ENCODE results near the gene SLC35F1. TPM values are rescaled to one million over a fixed set of nuclear protein-coding genes. Genes with fewer than 3 reads are reported as not detected.

SLC35F1 gene
- total RNA-seq, 1 donor from 2014 or later, result 24.3 TPM

DNA sequence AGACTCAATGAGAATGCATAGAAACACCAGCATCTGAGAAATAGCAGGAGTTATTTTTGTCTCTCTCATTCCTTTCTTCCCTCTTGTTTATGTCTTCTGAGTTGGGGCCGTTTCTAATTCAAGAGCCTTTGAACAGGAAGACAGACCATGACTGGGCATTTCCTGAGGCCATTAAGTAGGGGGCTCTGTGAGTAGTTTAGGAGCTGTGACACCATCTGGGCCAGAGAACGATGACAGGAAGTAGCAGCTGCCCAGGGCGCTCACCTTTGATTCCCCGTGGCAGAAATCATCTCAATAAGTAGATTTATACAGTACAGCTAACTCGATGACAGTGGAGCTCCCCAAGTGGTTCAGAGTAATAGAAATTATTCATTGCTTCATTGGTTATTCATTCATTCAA is 342.6 kb downstream of the SLC35F1 start:
- Mint-ChIP-seq H3K4me1 (peaks cover 8% of the 10 kb centered on the region), H3K9me3 (peaks cover 2% of the 10 kb centered on the region), H3K36me3 (peaks cover 9% of the 10 kb centered on the region), H3K4me3 (no peak overlapping the region), H3K27ac (no peak overlapping the region), H3K27me3 (ENCODE audit: insufficient read depth, low read depth) (no peaks in the 10 kb centered on the region)
- H3K9me3 ChIP-seq (ENCODE audit: low read depth), result no peaks in the 10 kb centered on the region
- H3K27me3 ChIP-seq, result no peaks in the 10 kb centered on the region
- H3K9ac ChIP-seq, result no peak overlapping the region
- H3F3A ChIP-seq (ENCODE audit: low read depth), result no peaks in the 10 kb centered on the region
- H4K20me1 ChIP-seq (ENCODE audit: low read depth), result no peaks in the 10 kb centered on the region
- H3K4me3 ChIP-seq, result no peak overlapping the region
- DNase-seq (ENCODE audit: low spot score), result no peak
- no peaks in the 10 kb centered on the region for H3K36me3 ChIP-seq
- H2AFZ ChIP-seq (replicated peaks), result no peak overlapping the region
- TF ChIP-seq EZH2phosphoT487 (IDR thresholded peaks at IDR 0.05) (no peak), EZH2 (IDR thresholded peaks at IDR 0.05) (no peak)
- TF ChIP-seq, protein P1, sequence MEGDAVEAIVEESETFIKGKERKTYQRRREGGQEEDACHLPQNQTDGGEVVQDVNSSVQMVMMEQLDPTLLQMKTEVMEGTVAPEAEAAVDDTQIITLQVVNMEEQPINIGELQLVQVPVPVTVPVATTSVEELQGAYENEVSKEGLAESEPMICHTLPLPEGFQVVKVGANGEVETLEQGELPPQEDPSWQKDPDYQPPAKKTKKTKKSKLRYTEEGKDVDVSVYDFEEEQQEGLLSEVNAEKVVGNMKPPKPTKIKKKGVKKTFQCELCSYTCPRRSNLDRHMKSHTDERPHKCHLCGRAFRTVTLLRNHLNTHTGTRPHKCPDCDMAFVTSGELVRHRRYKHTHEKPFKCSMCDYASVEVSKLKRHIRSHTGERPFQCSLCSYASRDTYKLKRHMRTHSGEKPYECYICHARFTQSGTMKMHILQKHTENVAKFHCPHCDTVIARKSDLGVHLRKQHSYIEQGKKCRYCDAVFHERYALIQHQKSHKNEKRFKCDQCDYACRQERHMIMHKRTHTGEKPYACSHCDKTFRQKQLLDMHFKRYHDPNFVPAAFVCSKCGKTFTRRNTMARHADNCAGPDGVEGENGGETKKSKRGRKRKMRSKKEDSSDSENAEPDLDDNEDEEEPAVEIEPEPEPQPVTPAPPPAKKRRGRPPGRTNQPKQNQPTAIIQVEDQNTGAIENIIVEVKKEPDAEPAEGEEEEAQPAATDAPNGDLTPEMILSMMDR (IDR thresholded peaks at IDR 0.05), result no peak
- H3K4me2 ChIP-seq, result no peak overlapping the region
- no peaks in the 10 kb centered on the region for H3K79me2 ChIP-seq (ENCODE audit: low read depth)
- H3K4me1 ChIP-seq, result no peaks in the 10 kb centered on the region
- no peak overlapping the region for H3K27ac ChIP-seq

DNA sequence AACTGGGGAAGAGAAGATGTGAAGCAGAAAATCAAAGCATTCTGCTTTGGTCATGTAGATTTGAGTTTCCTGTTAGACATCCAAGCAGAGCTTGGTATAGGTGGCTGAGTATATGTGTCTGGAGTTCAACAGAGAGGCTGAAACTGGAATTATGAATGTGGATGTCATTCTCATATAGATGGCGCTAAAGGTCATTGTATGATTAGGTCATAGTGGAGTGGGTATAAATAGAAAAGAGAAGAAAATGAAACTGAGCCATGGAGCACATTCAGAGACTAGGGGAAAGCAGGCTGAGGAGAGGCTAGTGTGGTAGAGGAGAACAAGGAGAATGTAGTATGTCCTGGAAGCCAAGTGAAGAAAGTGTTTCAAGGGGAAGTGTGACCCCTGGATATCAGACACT is 345.4 kb downstream of the SLC35F1 start:
- DNase-seq (ENCODE audit: low spot score), result no peak
- Histone ChIP-seq H3K4me2 (no peak overlapping the region), H3F3A (ENCODE audit: low read depth) (no peaks in the 10 kb centered on the region), H2AFZ (replicated peaks) (no peak overlapping the region), H3K9me3 (ENCODE audit: low read depth) (no peaks in the 10 kb centered on the region), H3K27ac (no peak overlapping the region), H3K79me2 (ENCODE audit: low read depth) (no peaks in the 10 kb centered on the region), H3K4me3 (no peak overlapping the region), H3K4me1 (no peaks in the 10 kb centered on the region), H3K36me3 (no peaks in the 10 kb centered on the region), H3K9ac (no peak overlapping the region), H3K27me3 (no peaks in the 10 kb centered on the region), H4K20me1 (ENCODE audit: low read depth) (no peaks in the 10 kb centered on the region)
- Mint-ChIP-seq H3K4me1 (peaks cover 2% of the 10 kb centered on the region), H3K4me3 (no peak overlapping the region), H3K9me3 (peaks cover 2% of the 10 kb centered on the region), H3K36me3 (peaks cover 2% of the 10 kb centered on the region), H3K27ac (no peak overlapping the region), H3K27me3 (ENCODE audit: insufficient read depth, low read depth) (no peaks in the 10 kb centered on the region)
- TF ChIP-seq EZH2phosphoT487 (IDR thresholded peaks at IDR 0.05) (no peak), EZH2 (IDR thresholded peaks at IDR 0.05) (no peak)
- TF ChIP-seq, protein P1 (IDR thresholded peaks at IDR 0.05), result no peak

DNA sequence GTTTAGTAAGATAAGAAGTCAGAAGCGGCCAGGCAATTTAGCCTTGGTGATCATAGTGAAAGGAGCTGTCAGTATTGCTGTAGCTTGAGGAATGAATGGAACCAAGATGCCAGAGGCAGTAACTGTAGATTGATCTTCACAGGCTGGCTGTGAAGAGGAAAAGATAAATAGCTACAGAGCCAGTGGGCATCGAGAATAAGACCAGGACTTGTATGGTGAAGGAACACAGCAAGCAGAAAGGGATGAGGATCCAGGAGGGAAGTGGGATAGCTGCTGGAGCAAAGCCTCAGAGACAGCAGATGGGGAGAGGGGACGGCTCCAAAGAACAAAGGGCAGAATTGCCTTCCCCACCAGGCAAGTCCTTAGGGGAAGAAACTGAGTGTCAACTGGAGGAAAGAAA is 346.7 kb downstream of the SLC35F1 start:
- Histone ChIP-seq H3F3A (ENCODE audit: low read depth) (no peaks in the 10 kb centered on the region), H3K4me3 (no peak overlapping the region), H2AFZ (replicated peaks) (no peak overlapping the region), H3K4me2 (no peak overlapping the region), H3K79me2 (ENCODE audit: low read depth) (no peaks in the 10 kb centered on the region), H3K27ac (no peak overlapping the region), H3K27me3 (no peaks in the 10 kb centered on the region), H3K36me3 (no peaks in the 10 kb centered on the region), H3K9me3 (ENCODE audit: low read depth) (no peaks in the 10 kb centered on the region), H3K9ac (no peak overlapping the region), H4K20me1 (ENCODE audit: low read depth) (no peaks in the 10 kb centered on the region), H3K4me1 (no peaks in the 10 kb centered on the region)
- DNase-seq (ENCODE audit: low spot score), result no peak
- H3K4me3 Mint-ChIP-seq, result no peak overlapping the region
- H3K27me3 Mint-ChIP-seq (ENCODE audit: insufficient read depth, low read depth), result no peaks in the 10 kb centered on the region
- H3K36me3 Mint-ChIP-seq, result no peaks in the 10 kb centered on the region
- no peak overlapping the region for H3K27ac Mint-ChIP-seq
- H3K4me1 Mint-ChIP-seq, result peaks cover 2% of the 10 kb centered on the region
- TF ChIP-seq EZH2 (IDR thresholded peaks at IDR 0.05), result no peak
- TF ChIP-seq, protein P1 (IDR thresholded peaks at IDR 0.05), result no peak
- TF ChIP-seq EZH2phosphoT487 (IDR thresholded peaks at IDR 0.05), result no peak
- no peaks in the 10 kb centered on the region for H3K9me3 Mint-ChIP-seq
